Endothelial cell of umbilical vein (primary cell): ENCODE measurements around the gene HTR3A. TPM values are rescaled to one million over a fixed set of nuclear protein-coding genes. Genes with fewer than 3 reads are reported as not detected.

Source experiments
- BruUV-seq: library from RNA; stranded (reverse); fragments of 400-500 nt; replicated peaks from 2 replicates; lab custom pipeline; 2021; lab: Mats Ljungman, UMichigan
- CTCF ChIA-PET: fragments of 300-600, 350-600 bp; sonication (Branson Sonifier 250); formaldehyde crosslinking; loops from one replicate; lab custom pipeline; 2021; ENCODE audit warnings: antibody characterized with exemption, inconsistent platforms; lab: Charles Lee
- POLR2A ChIA-PET: fragments of 300-600, 350-600 bp; sonication (Branson Sonifier 250); formaldehyde crosslinking; loops from one replicate; lab custom pipeline; 2021; ENCODE audit warnings: antibody characterized with exemption, inconsistent platforms; lab: Charles Lee
- DNase-seq: peaks from one replicate; pipeline ENCODE4 v3.0.0-alpha.2; 2011; ENCODE audit warnings: low read depth, low spot score
- FAIRE-seq: peaks from 2 replicates; lab custom pipeline; 2011; peaks lifted over from hg19 to GRCh38; lab: Jason Lieb, UNC
- H2AFZ ChIP-seq: 2 replicates; pipeline ENCODE4 v1.6.0; 2012; ENCODE audit warnings: low read depth, low read length, control low read depth, inconsistent platforms
- H3K27ac ChIP-seq: 2 replicates; pipeline ENCODE4 v1.5.1; 2011; ENCODE audit warnings: low read depth, mild to moderate bottlenecking, control low read depth, low read length, moderate library complexity; ENCODE audit not compliant: insufficient read depth
- H3K27me3 ChIP-seq, 2 experiments: 2 replicates each; pipeline versions ENCODE4 v1.6.0 to v1.6.1; 2011; ENCODE audit warnings: low read length in 2 of 2, mixed read lengths in 1 of 2; ENCODE audit not compliant: control insufficient read depth in 2 of 2, insufficient read depth in 2 of 2
- H3K36me3 ChIP-seq, 2 experiments: 2 replicates in 1 of 2; 3 replicates in 1 of 2; pipeline ENCODE4 v1.5.1; 2011; ENCODE audit warnings: low read length in 2 of 2, mild to moderate bottlenecking in 1 of 2, moderate library complexity in 1 of 2; ENCODE audit not compliant: control insufficient read depth in 2 of 2, insufficient read depth in 2 of 2; ENCODE audit errors: extremely low read depth in 1 of 2
- H3K4me1 ChIP-seq: 3 replicates; pipeline ENCODE4 v1.5.1; 2011; ENCODE audit warnings: mild to moderate bottlenecking, low read length; ENCODE audit not compliant: control insufficient read depth, insufficient read depth; ENCODE audit errors: extremely low read depth
- H3K4me2 ChIP-seq: 2 replicates; pipeline ENCODE4 v1.6.1; 2011; ENCODE audit warnings: low read length, control low read depth, mixed read lengths; ENCODE audit not compliant: insufficient read depth
- H3K4me3 ChIP-seq, 3 experiments: fragments of 200-600 bp in 1 of 3; sonication (generic), shearing (Covaris generic) in 1 of 3; replicated peaks in 1 of 3; 2 replicates each; pipeline ENCODE4 v1.5.1; 2011 to 2016; ENCODE audit warnings: control low read depth in 3 of 3, low read length in 3 of 3, mild to moderate bottlenecking in 2 of 3, inconsistent platforms in 1 of 3, low read depth in 1 of 3, moderate library complexity in 1 of 3; ENCODE audit not compliant: insufficient read depth in 1 of 3
- H3K79me2 ChIP-seq: 2 replicates; pipeline ENCODE4 v1.6.0; 2012; ENCODE audit warnings: low read length, inconsistent platforms; ENCODE audit not compliant: control insufficient read depth, insufficient read depth
- H3K9ac ChIP-seq: replicated peaks from 2 replicates; pipeline ENCODE3; 2011; ENCODE audit warnings: low read length, control low read depth; ENCODE audit not compliant: insufficient read depth; ENCODE audit errors: extremely low read depth
- H3K9me1 ChIP-seq: replicated peaks from 3 replicates; pipeline ENCODE4 v1.6.0; 2011; ENCODE audit warnings: mild to moderate bottlenecking, low read length; ENCODE audit not compliant: control insufficient read depth, insufficient read depth; ENCODE audit errors: extremely low read depth
- H3K9me3 ChIP-seq: replicated peaks from 2 replicates; pipeline ENCODE4 v1.5.1; 2012; ENCODE audit warnings: low read length, inconsistent platforms; ENCODE audit not compliant: control insufficient read depth, insufficient read depth
- H4K20me1 ChIP-seq: replicated peaks from 2 replicates; pipeline ENCODE3; 2011; ENCODE audit warnings: mild to moderate bottlenecking, low read length; ENCODE audit not compliant: control insufficient read depth, insufficient read depth; ENCODE audit errors: extremely low read depth
- CTCF ChIP-seq, 2 donors: IDR thresholded peaks; 1 replicate in 1 of 2; 2 replicates in 1 of 2; pipeline ENCODE4 v1.5.1; 2011; ENCODE audit warnings: low read length in 2 of 2, mild to moderate bottlenecking in 2 of 2, moderate library complexity in 2 of 2, control low read depth in 1 of 2, inconsistent platforms in 1 of 2, low read depth in 1 of 2; ENCODE audit not compliant: insufficient read depth in 1 of 2; ENCODE audit errors: extremely low read depth in 1 of 2
- EZH2 ChIP-seq: IDR thresholded peaks from 2 replicates; pipeline ENCODE4 v1.6.1; 2012; ENCODE audit warnings: borderline replicate concordance, low read depth, mild to moderate bottlenecking, moderate library complexity, low read length, inconsistent platforms; ENCODE audit not compliant: severe bottlenecking
- FOS ChIP-seq: IDR thresholded peaks from 2 replicates; pipeline ENCODE4 v1.6.1; 2011; ENCODE audit warnings: mild to moderate bottlenecking, low read length, moderate library complexity, borderline replicate concordance; ENCODE audit not compliant: insufficient read depth
- GATA2 ChIP-seq: IDR thresholded peaks from 2 replicates; pipeline ENCODE4 v1.7.0; 2011; ENCODE audit warnings: low read depth, mild to moderate bottlenecking, moderate library complexity, mixed read lengths, low read length; ENCODE audit not compliant: insufficient read length, insufficient read depth
- JUN ChIP-seq: IDR thresholded peaks from 2 replicates; pipeline ENCODE4 v1.6.1; 2011; ENCODE audit warnings: borderline replicate concordance, low read depth; ENCODE audit not compliant: insufficient read length, insufficient read depth
- MAX ChIP-seq: IDR thresholded peaks from 2 replicates; pipeline ENCODE4 v1.6.1; 2011; ENCODE audit not compliant: insufficient read depth, insufficient read length
- MYC ChIP-seq: IDR thresholded peaks from one replicate; pipeline ENCODE4 v1.6.1; 2011; ENCODE audit warnings: mild to moderate bottlenecking, low read depth, low read length
- POLR2A ChIP-seq: IDR thresholded peaks from 2 replicates; pipeline ENCODE4 v1.6.1; 2012; ENCODE audit warnings: low read depth, mild to moderate bottlenecking, control low read depth, low read length
- POLR2AphosphoS5 ChIP-seq: IDR thresholded peaks from 2 replicates; pipeline ENCODE4 v1.6.1; 2012; ENCODE audit warnings: low read depth, mild to moderate bottlenecking, control low read depth, low read length, moderate library complexity; ENCODE audit not compliant: insufficient read depth
- dilution Hi-C: fragments of 300-500 bp; cut with MboI; formaldehyde crosslinking; loops from one replicate; pipeline ENCODE4 v1.15.0; 2019; ENCODE audit warnings: low sequenced_read_pairs; ENCODE audit not compliant: extremely low pct_ligation_motif_present
- intact Hi-C: fragments of 100-400 bp; cut with micrococcal nuclease; formaldehyde crosslinking; loops from one replicate; pipeline ENCODE4 v1.10.0; 2022
- polyA plus RNA-seq, 4 experiments: library from polyadenylated mRNA; depleted of rRNA in 3 of 4; stranded (reverse) in 3 of 4; unstranded in 1 of 4; fragments of >200 nt; gene quantifications; 2 replicates each; pipeline versions ENCODE4 v1.2.1 to v1.2.3, GENCODE V29; 2011 to 2012; ENCODE audit warnings: missing spikeins in 1 of 4
- total RNA-seq: library from RNA; stranded (reverse); gene quantifications from 2 replicates; pipeline ENCODE4 v1.2.3, GENCODE V29; 2021

The HTR3A gene
- total and polyA plus RNA-seq, 2 donors (not counting 3 experiments of a cell fraction or from before 2014, with no cell fraction given), result not detected

- intact Hi-C loops, result no loop called here
- no peak overlapping the region for H3K27ac ChIP-seq
- H3K36me3 ChIP-seq, result no peaks in the 10 kb centered on the region
- no peaks in the 10 kb centered on the region for H3K4me1 ChIP-seq
- FAIRE-seq, result no peak
- no peak overlapping the region for H3K9ac ChIP-seq
- no peak for DNase-seq
- no peaks in the 10 kb centered on the region for H3K9me1 ChIP-seq
- H3K79me2 ChIP-seq, result no peaks in the 10 kb centered on the region
- dilution Hi-C loops, result no loop called here
- H3K4me2 ChIP-seq, result no peak overlapping the region
- ChIA-PET POLR2A (no interaction called here), CTCF (interaction anchor here (1.1 to 3.3 kb wide), 3 partner anchors 10 to 245 kb away, joined by 3 to 25 read pairs (median 17); no protein-coding TSS in a partner anchor)
- TF ChIP-seq POLR2A (no peak), JUN (no peak), FOS (no peak), MYC (no peak), EZH2 (no peak), POLR2AphosphoS5 (no peak), GATA2 (no peak), CTCF (IDR thresholded peaks at IDR 0.05; ENCODE audit: extremely low read depth in 1 of 2, insufficient read depth in 1 of 2, low read depth in 1 of 2, low read length in 2 of 2) (no peak), MAX (no peak)
- no peaks in the 10 kb centered on the region for H3K9me3 ChIP-seq
- BruUV-seq, result no TSS peak
- H4K20me1 ChIP-seq, result no peaks in the 10 kb centered on the region
- no peak overlapping the region for H2AFZ ChIP-seq
- H3K27me3 ChIP-seq, result no peaks in the 10 kb centered on the region
- H3K4me3 ChIP-seq, result no peak overlapping the region
These were observed 42.1 kb downstream of the HTR3A start for GRCh38 chr11:114016986-114017385.
